Panc1 (cell line): Measurements from ENCODE around the gene SLC32A1. TPM values are rescaled to one million over a fixed set of nuclear protein-coding genes. Genes with fewer than 3 reads are reported as not detected.
A peak's percentile ranks its signal among the peaks of the same experiment; 100 is the strongest.

Experiments
- ATAC-seq: fragments of 200-7000 bp; cut with Tn5 transposase; 2 replicates; pipeline ENCODE4 v1.9.1; 2020; ENCODE audit warnings: mild to moderate bottlenecking, moderate library complexity
- BruUV-seq: library from RNA; stranded (reverse); fragments of 400-500 nt; replicated peaks from 2 replicates; lab custom pipeline; 2021; lab: Mats Ljungman, UMichigan
- CTCF ChIA-PET: fragments of 300-600 bp; sonication (Branson Sonifier 250); formaldehyde crosslinking; loops from one replicate; lab custom pipeline; 2022; ENCODE audit warnings: antibody characterized with exemption; lab: Charles Lee
- POLR2A ChIA-PET: fragments of 300-600 bp; sonication (Branson Sonifier 250); formaldehyde crosslinking; loops from one replicate; lab custom pipeline; 2022; ENCODE audit warnings: antibody characterized with exemption; lab: Charles Lee
- DNase-seq: peaks from one replicate; pipeline ENCODE4 v3.0.0-alpha.2; 2010; ENCODE audit warnings: low read depth, low spot score
- H3K27ac ChIP-seq: 2 replicates; pipeline ENCODE4 v1.5.1; 2011; ENCODE audit warnings: mild to moderate bottlenecking, low read length, inconsistent platforms
- H3K27me3 ChIP-seq: fragments of 200-500 bp; sonication (Bioruptor generic); 2 replicates; pipeline ENCODE4 v1.6.0; 2014; ENCODE audit warnings: low read length, inconsistent platforms; ENCODE audit not compliant: control insufficient read depth, insufficient read depth
- H3K36me3 ChIP-seq: fragments of 200-500 bp; sonication (Bioruptor generic); 2 replicates; pipeline ENCODE4 v1.5.1; 2014; ENCODE audit warnings: inconsistent platforms, mild to moderate bottlenecking, low read length, moderate library complexity; ENCODE audit not compliant: control insufficient read depth, insufficient read depth
- H3K4me1 ChIP-seq: 2 replicates; pipeline ENCODE4 v1.5.1; 2011; ENCODE audit warnings: inconsistent platforms, mild to moderate bottlenecking, low read length, moderate library complexity; ENCODE audit not compliant: control insufficient read depth, insufficient read depth
- H3K4me3 ChIP-seq, 2 experiments: 2 replicates each; pipeline ENCODE4 v1.5.1; 2011 to 2012; ENCODE audit warnings: low read depth in 2 of 2, low read length in 2 of 2, mild to moderate bottlenecking in 2 of 2, inconsistent platforms in 1 of 2, moderate library complexity in 1 of 2
- H3K9me3 ChIP-seq: fragments of 200-500 bp; sonication (Bioruptor generic); 2 replicates; pipeline ENCODE4 v1.5.1; 2014; ENCODE audit warnings: low read depth, mild to moderate bottlenecking, inconsistent platforms, low read length, moderate library complexity; ENCODE audit not compliant: control insufficient read depth, insufficient read depth
- POLR2AphosphoS5 ChIP-seq: IDR thresholded peaks from 2 replicates; pipeline ENCODE4 v1.6.1; 2012; ENCODE audit warnings: mild to moderate bottlenecking, low read depth, low read length, moderate library complexity
- SIN3A ChIP-seq: IDR thresholded peaks from 2 replicates; pipeline ENCODE4 v1.6.1; 2012; ENCODE audit warnings: low read depth, mild to moderate bottlenecking, low read length, moderate library complexity, borderline replicate concordance; ENCODE audit not compliant: insufficient read depth
- TCF7L2 ChIP-seq: IDR thresholded peaks from 2 replicates; pipeline ENCODE4 v1.6.1; 2011; ENCODE audit warnings: mild to moderate bottlenecking, low read depth, low read length, inconsistent platforms
- in situ Hi-C: cut with HindIII; loops from 2 replicates; pipeline ENCODE4 v1.10.0; 2016; ENCODE audit warnings: low sequenced_read_pairs, low pct_unique_long_range_greater_than_20kb
- intact Hi-C: fragments of 100-400 bp; cut with micrococcal nuclease; formaldehyde crosslinking; loops from one replicate; pipeline ENCODE4 v1.10.0; 2022; ENCODE audit not compliant: unreplicated experiment
- total RNA-seq: library from RNA; stranded (reverse); gene quantifications from one replicate; pipeline ENCODE4 v1.2.1, GENCODE V29; 2021; ENCODE audit not compliant: unreplicated experiment
- TF ChIP-seq, protein P1 (sequence below), 2 experiments: IDR thresholded peaks; 2 replicates each; pipeline ENCODE4 v1.6.1; 2011 to 2012; ENCODE audit warnings: low read depth in 2 of 2, control low read depth in 1 of 2, low read length in 1 of 2, mild to moderate bottlenecking in 1 of 2, moderate library complexity in 1 of 2; ENCODE audit not compliant: insufficient read depth in 1 of 2
- TF ChIP-seq, protein P2 (sequence below): fragments of 450-650 bp; IDR thresholded peaks from 2 replicates; pipeline ENCODE4 v1.5.1; 2017; ENCODE audit warnings: mild to moderate bottlenecking

The SLC32A1 gene
- total RNA-seq, 1 experiment from 2014 or later = not detected

DNA sequence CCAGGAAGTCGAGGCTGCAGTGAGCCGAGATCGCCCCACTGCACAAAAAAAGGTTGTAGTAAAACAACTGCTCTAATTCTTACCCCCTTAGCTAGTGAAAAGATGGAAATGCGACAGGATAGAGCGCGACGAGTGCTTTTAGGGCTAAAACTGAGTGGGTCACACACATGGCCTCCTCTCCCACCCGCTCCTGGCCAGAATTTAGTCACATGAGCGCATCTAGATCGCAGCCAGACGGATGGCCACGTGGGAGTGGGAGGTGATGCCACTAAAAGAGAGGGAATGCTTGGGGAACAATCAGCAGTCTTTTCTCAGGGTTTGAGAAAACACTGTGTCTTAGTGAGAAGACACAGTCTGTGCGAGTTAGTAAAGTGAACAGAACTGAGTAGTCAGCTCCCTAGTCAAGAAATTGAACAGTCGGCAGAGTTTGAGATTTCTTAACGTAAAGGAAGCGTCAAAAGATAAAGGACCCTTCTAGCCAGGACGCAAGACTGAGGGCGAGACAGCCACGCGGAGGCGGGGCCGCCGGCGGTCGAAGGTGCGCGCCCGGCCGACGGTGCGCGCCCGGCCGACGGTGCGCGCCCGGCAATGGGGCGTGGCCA is 23.3 kb downstream of the SLC32A1 start:
- BruUV-seq = no TSS peak
- Histone ChIP-seq H3K9me3 (no peaks in the 10 kb centered on the region), H3K4me1 (peaks cover 14% of the 10 kb centered on the region), H3K27me3 (no peaks in the 10 kb centered on the region; the same call in 1 of the 2 replicates), H3K27ac (peak overlapping the region; percentile 84), H3K4me3 (peak overlapping the region; percentile 52 to 90), H3K36me3 (peaks cover 2% of the 10 kb centered on the region)
- intact Hi-C loops (no loop called here), in situ Hi-C loops (no loop called here)
- CTCF ChIA-PET = interaction anchor here (0.6 to 1.0 kb wide), 2 partner anchors 89 to 114 kb away, joined by 3 read pairs; no protein-coding TSS in a partner anchor
- ATAC-seq (peak; percentile 14; the same call in 1 of the 2 replicates), DNase-seq (no peak)
- POLR2A ChIA-PET = interaction anchor here (0.6 kb wide), 1 partner anchor 23 kb away, joined by 7 read pairs; no protein-coding TSS in a partner anchor
- TF ChIP-seq SIN3A (no peak), POLR2AphosphoS5 (no peak), TCF7L2 (no peak)
- TF ChIP-seq, protein P1, sequence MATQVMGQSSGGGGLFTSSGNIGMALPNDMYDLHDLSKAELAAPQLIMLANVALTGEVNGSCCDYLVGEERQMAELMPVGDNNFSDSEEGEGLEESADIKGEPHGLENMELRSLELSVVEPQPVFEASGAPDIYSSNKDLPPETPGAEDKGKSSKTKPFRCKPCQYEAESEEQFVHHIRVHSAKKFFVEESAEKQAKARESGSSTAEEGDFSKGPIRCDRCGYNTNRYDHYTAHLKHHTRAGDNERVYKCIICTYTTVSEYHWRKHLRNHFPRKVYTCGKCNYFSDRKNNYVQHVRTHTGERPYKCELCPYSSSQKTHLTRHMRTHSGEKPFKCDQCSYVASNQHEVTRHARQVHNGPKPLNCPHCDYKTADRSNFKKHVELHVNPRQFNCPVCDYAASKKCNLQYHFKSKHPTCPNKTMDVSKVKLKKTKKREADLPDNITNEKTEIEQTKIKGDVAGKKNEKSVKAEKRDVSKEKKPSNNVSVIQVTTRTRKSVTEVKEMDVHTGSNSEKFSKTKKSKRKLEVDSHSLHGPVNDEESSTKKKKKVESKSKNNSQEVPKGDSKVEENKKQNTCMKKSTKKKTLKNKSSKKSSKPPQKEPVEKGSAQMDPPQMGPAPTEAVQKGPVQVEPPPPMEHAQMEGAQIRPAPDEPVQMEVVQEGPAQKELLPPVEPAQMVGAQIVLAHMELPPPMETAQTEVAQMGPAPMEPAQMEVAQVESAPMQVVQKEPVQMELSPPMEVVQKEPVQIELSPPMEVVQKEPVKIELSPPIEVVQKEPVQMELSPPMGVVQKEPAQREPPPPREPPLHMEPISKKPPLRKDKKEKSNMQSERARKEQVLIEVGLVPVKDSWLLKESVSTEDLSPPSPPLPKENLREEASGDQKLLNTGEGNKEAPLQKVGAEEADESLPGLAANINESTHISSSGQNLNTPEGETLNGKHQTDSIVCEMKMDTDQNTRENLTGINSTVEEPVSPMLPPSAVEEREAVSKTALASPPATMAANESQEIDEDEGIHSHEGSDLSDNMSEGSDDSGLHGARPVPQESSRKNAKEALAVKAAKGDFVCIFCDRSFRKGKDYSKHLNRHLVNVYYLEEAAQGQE (IDR thresholded peaks at IDR 0.05; ENCODE audit: insufficient read depth in 1 of 2, low read depth in 2 of 2, low read length in 1 of 2) = no peak
- TF ChIP-seq, protein P2, sequence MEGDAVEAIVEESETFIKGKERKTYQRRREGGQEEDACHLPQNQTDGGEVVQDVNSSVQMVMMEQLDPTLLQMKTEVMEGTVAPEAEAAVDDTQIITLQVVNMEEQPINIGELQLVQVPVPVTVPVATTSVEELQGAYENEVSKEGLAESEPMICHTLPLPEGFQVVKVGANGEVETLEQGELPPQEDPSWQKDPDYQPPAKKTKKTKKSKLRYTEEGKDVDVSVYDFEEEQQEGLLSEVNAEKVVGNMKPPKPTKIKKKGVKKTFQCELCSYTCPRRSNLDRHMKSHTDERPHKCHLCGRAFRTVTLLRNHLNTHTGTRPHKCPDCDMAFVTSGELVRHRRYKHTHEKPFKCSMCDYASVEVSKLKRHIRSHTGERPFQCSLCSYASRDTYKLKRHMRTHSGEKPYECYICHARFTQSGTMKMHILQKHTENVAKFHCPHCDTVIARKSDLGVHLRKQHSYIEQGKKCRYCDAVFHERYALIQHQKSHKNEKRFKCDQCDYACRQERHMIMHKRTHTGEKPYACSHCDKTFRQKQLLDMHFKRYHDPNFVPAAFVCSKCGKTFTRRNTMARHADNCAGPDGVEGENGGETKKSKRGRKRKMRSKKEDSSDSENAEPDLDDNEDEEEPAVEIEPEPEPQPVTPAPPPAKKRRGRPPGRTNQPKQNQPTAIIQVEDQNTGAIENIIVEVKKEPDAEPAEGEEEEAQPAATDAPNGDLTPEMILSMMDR = no peak

DNA sequence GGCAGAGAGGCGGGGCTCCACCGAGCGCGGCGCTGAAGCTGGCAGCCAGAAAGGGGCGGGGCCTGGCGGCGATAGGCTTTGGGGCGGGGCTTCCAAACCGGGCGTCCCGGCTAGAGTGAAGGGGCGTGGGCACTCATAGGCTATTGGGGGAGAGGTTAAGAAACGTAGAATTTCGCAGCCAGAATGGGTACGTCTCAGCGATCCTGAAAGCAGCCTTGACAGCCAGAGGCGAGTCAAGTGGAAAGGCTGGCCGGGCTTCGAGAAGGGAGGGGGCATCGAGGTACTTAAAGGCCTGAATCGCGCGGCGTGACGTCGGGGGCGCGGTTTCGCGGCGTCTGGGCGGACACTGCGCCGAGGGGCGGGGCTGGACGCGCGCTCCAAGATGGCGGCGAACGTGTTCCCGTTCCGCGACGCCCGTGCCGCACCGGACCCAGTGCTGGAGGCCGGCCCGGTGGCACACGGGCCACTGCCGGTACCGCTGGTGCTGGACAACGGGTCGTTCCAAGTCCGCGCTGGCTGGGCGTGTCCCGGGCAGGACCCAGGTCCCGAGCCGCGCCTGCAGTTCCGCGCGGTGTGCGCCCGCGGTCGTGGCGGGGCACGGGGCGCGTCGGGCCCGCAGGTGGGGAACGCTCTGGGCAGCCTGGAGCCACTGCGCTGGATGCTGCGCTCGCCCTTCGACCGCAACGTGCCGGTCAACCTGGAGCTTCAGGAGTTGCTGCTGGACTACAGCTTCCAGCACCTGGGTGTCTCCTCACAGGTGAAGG is 24.0 kb downstream of the SLC32A1 start, which contains the start of gene ACTR5:
Gene ACTR5 (plus strand): TSS at position 364 of the 764 bp plus-strand sequence. CDS start 19 bp downstream, at position 383.
- Histone ChIP-seq H3K4me3 (peak within 1 kb of the TSS; percentile 90 to 95), H3K27ac (peak within 1 kb of the TSS; percentile 84), H3K4me1 (peaks cover 14% of the 10 kb centered on the region), H3K36me3 (peaks cover 2% of the 10 kb centered on the region), H3K27me3 (no peaks in the 10 kb centered on the region), H3K9me3 (no peaks in the 10 kb centered on the region)
- intact Hi-C loops (no loop called here), in situ Hi-C loops (no loop called here)
- BruUV-seq = no TSS peak
- peak; percentile 72 for DNase-seq
- ATAC-seq = peak; percentile 96
- POLR2A ChIA-PET = no interaction called here
- TF ChIP-seq, protein P2 = no peak
- TF ChIP-seq SIN3A (peak; percentile 93; the same call in 1 of the 2 replicates), TCF7L2 (no peak), POLR2AphosphoS5 (peak; percentile 69)
- CTCF ChIA-PET = interaction anchor here (0.6 to 1.0 kb wide), 2 partner anchors 90 to 114 kb away, joined by 3 read pairs; no protein-coding TSS in a partner anchor
